DND-41 (cell line): ENCODE results near the gene TFB1M.
A peak's percentile ranks its signal among the peaks of the same experiment; 100 is the strongest.
"Not testable (repeated sequence)": the region's sequence is repeated elsewhere in the genome, so short reads cannot be mapped to it uniquely, and the experiment has no call there.

Experiments used
- ATAC-seq: fragments of 200-7000 bp; cut with Tn5 transposase; 3 replicates; pipeline ENCODE4 v1.9.1; 2021; ENCODE audit warnings: low read depth; ENCODE audit not compliant: insufficient read depth
- DNase-seq: peaks from one replicate; pipeline ENCODE4 v3.0.0-alpha.2; 2020
- H2AFZ ChIP-seq: 2 replicates; pipeline ENCODE4 v1.6.0; 2012; ENCODE audit warnings: low read depth, low read length
- H3K27ac ChIP-seq: 2 replicates; pipeline ENCODE4 v1.5.1; 2012; ENCODE audit warnings: low read length, inconsistent platforms
- H3K27me3 ChIP-seq: fragments of 200-600 bp; sonication (generic); 2 replicates; pipeline ENCODE4 v1.6.0; 2012; ENCODE audit warnings: low read length, mild to moderate bottlenecking, inconsistent platforms; ENCODE audit not compliant: insufficient read depth, poor library complexity
- H3K36me3 ChIP-seq: 2 replicates; pipeline ENCODE4 v1.5.1; 2012; ENCODE audit warnings: low read length, inconsistent platforms; ENCODE audit not compliant: insufficient read depth
- H3K4me1 ChIP-seq: 2 replicates; pipeline ENCODE4 v1.5.1; 2012; ENCODE audit warnings: mild to moderate bottlenecking, low read length; ENCODE audit not compliant: insufficient read depth
- H3K4me2 ChIP-seq: 2 replicates; pipeline ENCODE4 v1.6.0; 2012; ENCODE audit warnings: mild to moderate bottlenecking, moderate library complexity, low read length, inconsistent platforms; ENCODE audit not compliant: insufficient read depth
- H3K4me3 ChIP-seq, 2 experiments: fragments of 200-600 bp in 1 of 2; shearing (Covaris generic) in 1 of 2; 2 replicates each; pipeline ENCODE4 v1.5.1; 2012 to 2016; ENCODE audit warnings: inconsistent platforms in 2 of 2, low read length in 2 of 2, mild to moderate bottlenecking in 2 of 2, low read depth in 1 of 2, moderate library complexity in 1 of 2
- H3K79me2 ChIP-seq: 2 replicates; pipeline ENCODE4 v1.6.0; 2012; ENCODE audit warnings: low read length, inconsistent platforms; ENCODE audit not compliant: insufficient read depth
- H3K9ac ChIP-seq: 2 replicates; pipeline ENCODE4 v1.6.0; 2012; ENCODE audit warnings: low read depth, mild to moderate bottlenecking, inconsistent platforms, low read length, moderate library complexity
- H3K9me3 ChIP-seq: 2 replicates; pipeline ENCODE4 v1.5.1; 2012; ENCODE audit warnings: low read length, moderate library complexity, mild to moderate bottlenecking, inconsistent platforms; ENCODE audit not compliant: insufficient read depth, severe bottlenecking
- H4K20me1 ChIP-seq: 2 replicates; pipeline ENCODE4 v1.6.0; 2012; ENCODE audit warnings: low read length; ENCODE audit not compliant: insufficient read depth
- EZH2 ChIP-seq: IDR thresholded peaks from 3 replicates; pipeline ENCODE4 v1.6.1; 2012; ENCODE audit warnings: borderline replicate concordance, low read depth, mild to moderate bottlenecking, moderate library complexity, low read length, inconsistent platforms; ENCODE audit not compliant: severe bottlenecking
- TF ChIP-seq, protein P1 (sequence below): IDR thresholded peaks from 2 replicates; pipeline ENCODE4 v1.5.1; 2012; ENCODE audit warnings: borderline replicate concordance, low read length, moderate library complexity, mild to moderate bottlenecking; ENCODE audit not compliant: poor library complexity, severe bottlenecking; ENCODE audit errors: extremely low read depth

The TFB1M gene

DNA sequence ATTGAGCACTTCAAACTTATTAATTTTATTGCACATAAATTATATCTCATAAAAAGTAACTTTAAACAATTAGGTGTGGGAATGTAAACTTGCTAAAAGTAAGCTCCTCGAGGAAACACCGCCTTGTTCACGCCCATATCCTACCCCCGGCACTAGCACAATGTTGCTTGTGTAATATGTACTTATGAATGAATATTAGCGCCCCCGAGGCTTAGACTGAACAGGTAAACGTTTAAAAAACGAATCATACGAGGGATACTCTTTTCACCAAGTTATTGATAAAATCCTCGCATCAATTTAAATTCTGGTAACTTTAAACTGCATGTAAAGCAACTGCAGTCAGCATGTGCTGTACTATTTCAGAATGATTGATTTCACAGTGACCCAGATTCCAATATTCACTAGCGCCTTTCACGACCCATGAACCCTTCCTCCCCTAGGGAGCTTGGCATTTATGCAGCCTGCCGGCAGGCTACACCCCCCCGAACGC, 637 bp downstream of the TFB1M start:
- Histone ChIP-seq H3K4me2 (peak overlapping the region; percentile 76), H3K36me3 (peaks cover 28% of the 10 kb centered on the region), H3K79me2 (peaks cover 23% of the 10 kb centered on the region), H3K27me3 (no peaks in the 10 kb centered on the region), H3K27ac (peak overlapping the region; percentile 92), H3K9ac (peak overlapping the region; percentile 90), H3K4me1 (peaks cover 25% of the 10 kb centered on the region), H3K4me3 (peak overlapping the region; percentile 75 to 87), H3K9me3 (no peaks in the 10 kb centered on the region), H4K20me1 (no peaks in the 10 kb centered on the region), H2AFZ (peak overlapping the region; percentile 99)
- no peak for TF ChIP-seq EZH2
- TF ChIP-seq, protein P1, sequence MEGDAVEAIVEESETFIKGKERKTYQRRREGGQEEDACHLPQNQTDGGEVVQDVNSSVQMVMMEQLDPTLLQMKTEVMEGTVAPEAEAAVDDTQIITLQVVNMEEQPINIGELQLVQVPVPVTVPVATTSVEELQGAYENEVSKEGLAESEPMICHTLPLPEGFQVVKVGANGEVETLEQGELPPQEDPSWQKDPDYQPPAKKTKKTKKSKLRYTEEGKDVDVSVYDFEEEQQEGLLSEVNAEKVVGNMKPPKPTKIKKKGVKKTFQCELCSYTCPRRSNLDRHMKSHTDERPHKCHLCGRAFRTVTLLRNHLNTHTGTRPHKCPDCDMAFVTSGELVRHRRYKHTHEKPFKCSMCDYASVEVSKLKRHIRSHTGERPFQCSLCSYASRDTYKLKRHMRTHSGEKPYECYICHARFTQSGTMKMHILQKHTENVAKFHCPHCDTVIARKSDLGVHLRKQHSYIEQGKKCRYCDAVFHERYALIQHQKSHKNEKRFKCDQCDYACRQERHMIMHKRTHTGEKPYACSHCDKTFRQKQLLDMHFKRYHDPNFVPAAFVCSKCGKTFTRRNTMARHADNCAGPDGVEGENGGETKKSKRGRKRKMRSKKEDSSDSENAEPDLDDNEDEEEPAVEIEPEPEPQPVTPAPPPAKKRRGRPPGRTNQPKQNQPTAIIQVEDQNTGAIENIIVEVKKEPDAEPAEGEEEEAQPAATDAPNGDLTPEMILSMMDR: no peak
- DNase-seq (peak; percentile 37), ATAC-seq (peak; percentile 12)

- not testable (repeated sequence) for H2AFZ ChIP-seq, H3K27me3 ChIP-seq, ATAC-seq, H3K9me3 ChIP-seq, H4K20me1 ChIP-seq, DNase-seq
- peak overlapping the region; percentile 90 for H3K9ac ChIP-seq
- peaks cover 34% of the 10 kb centered on the region for H3K36me3 ChIP-seq
- peak overlapping the region; percentile 75 to 87; a peak in 3 of 4 replicates for H3K4me3 ChIP-seq
- peaks cover 23% of the 10 kb centered on the region for H3K79me2 ChIP-seq
- H3K4me2 ChIP-seq: peak overlapping the region; percentile 76
- peaks cover 25% of the 10 kb centered on the region for H3K4me1 ChIP-seq
- H3K27ac ChIP-seq: peak overlapping the region; percentile 92
These were observed 1.3 kb downstream of the TFB1M start for GRCh38 chr6:155312950-155313349.

GRCh38 chr6:155311583-155311982, 2.7 kb downstream of the TFB1M start:
- Histone ChIP-seq H3K4me3 (no peak overlapping the region), H3K9me3 (no peaks in the 10 kb centered on the region), H4K20me1 (no peaks in the 10 kb centered on the region), H3K27me3 (no peaks in the 10 kb centered on the region), H3K9ac (no peak overlapping the region), H3K36me3 (peaks cover 44% of the 10 kb centered on the region), H3K79me2 (peaks cover 25% of the 10 kb centered on the region), H3K4me1 (peaks cover 25% of the 10 kb centered on the region), H2AFZ (no peak overlapping the region), H3K4me2 (no peak overlapping the region), H3K27ac (no peak overlapping the region)
- ATAC-seq (no peak), DNase-seq (no peak)
- TF ChIP-seq EZH2: no peak

DNA sequence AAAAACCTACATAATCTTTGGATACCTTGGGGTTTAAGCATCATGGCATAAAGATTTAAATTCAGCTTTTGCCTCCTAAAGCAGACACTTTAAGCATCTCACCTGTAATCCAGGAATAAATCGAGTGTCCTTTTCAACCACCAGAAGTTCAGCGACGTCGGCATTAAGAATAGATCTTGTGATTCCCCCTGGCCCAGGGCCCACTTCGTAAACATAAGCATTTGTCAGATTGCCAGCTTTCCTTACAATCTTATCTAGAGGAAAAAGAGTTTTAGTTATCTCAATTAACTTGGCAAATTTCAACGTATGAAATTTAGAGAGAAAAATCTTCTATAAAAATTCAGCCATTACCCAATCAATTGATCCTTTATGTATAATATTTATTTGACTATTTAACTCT, 3.2 kb downstream of the TFB1M start:
- H3K27ac ChIP-seq: no peak overlapping the region
- TF ChIP-seq, protein P1: no peak
- TF ChIP-seq EZH2: no peak
- DNase-seq (no peak), ATAC-seq (no peak)
- no peak overlapping the region for H3K4me3 ChIP-seq
- H3K9ac ChIP-seq: no peak overlapping the region
- H3K9me3 ChIP-seq: no peaks in the 10 kb centered on the region
- H3K4me2 ChIP-seq: no peak overlapping the region
- H3K36me3 ChIP-seq: peaks cover 48% of the 10 kb centered on the region
- H4K20me1 ChIP-seq: no peaks in the 10 kb centered on the region
- H3K79me2 ChIP-seq: peaks cover 28% of the 10 kb centered on the region
- H3K27me3 ChIP-seq: no peaks in the 10 kb centered on the region
- H3K4me1 ChIP-seq: peaks cover 25% of the 10 kb centered on the region
- no peak overlapping the region for H2AFZ ChIP-seq

GRCh38 chr6:155310596-155310995, 3.7 kb downstream of the TFB1M start:
- no peak for TF ChIP-seq EZH2
- TF ChIP-seq, protein P1: no peak
- no peak overlapping the region for H3K4me3 ChIP-seq
- H3K27me3 ChIP-seq: no peaks in the 10 kb centered on the region
- no peaks in the 10 kb centered on the region for H3K9me3 ChIP-seq
- H3K4me1 ChIP-seq: peaks cover 24% of the 10 kb centered on the region
- H3K36me3 ChIP-seq: peaks cover 52% of the 10 kb centered on the region
- DNase-seq (no peak), ATAC-seq (no peak)
- H3K27ac ChIP-seq: no peak overlapping the region
- no peaks in the 10 kb centered on the region for H4K20me1 ChIP-seq
- H3K4me2 ChIP-seq: no peak overlapping the region
- no peak overlapping the region for H3K9ac ChIP-seq
- no peak overlapping the region for H2AFZ ChIP-seq
- peaks cover 30% of the 10 kb centered on the region for H3K79me2 ChIP-seq
